Panc1 (cell line): ENCODE measurements around the gene ZBED6. TPM values are rescaled to one million over a fixed set of nuclear protein-coding genes. Genes with fewer than 3 reads are reported as not detected.
A peak's percentile ranks its signal among the peaks of the same experiment; 100 is the strongest.

Experiments used
- ATAC-seq: fragments of 200-7000 bp; cut with Tn5 transposase; 2 replicates; pipeline ENCODE4 v1.9.1; 2020; ENCODE audit warnings: mild to moderate bottlenecking, moderate library complexity
- BruUV-seq: library from RNA; stranded (reverse); fragments of 400-500 nt; replicated peaks from 2 replicates; lab custom pipeline; 2021; lab: Mats Ljungman, UMichigan
- CTCF ChIA-PET: fragments of 300-600 bp; sonication (Branson Sonifier 250); formaldehyde crosslinking; loops from one replicate; lab custom pipeline; 2022; ENCODE audit warnings: antibody characterized with exemption; lab: Charles Lee
- POLR2A ChIA-PET: fragments of 300-600 bp; sonication (Branson Sonifier 250); formaldehyde crosslinking; loops from one replicate; lab custom pipeline; 2022; ENCODE audit warnings: antibody characterized with exemption; lab: Charles Lee
- DNase-seq: peaks from one replicate; pipeline ENCODE4 v3.0.0-alpha.2; 2010; ENCODE audit warnings: low read depth, low spot score
- H3K27ac ChIP-seq: 2 replicates; pipeline ENCODE4 v1.5.1; 2011; ENCODE audit warnings: mild to moderate bottlenecking, low read length, inconsistent platforms
- H3K27me3 ChIP-seq: fragments of 200-500 bp; sonication (Bioruptor generic); 2 replicates; pipeline ENCODE4 v1.6.0; 2014; ENCODE audit warnings: low read length, inconsistent platforms; ENCODE audit not compliant: control insufficient read depth, insufficient read depth
- H3K36me3 ChIP-seq: fragments of 200-500 bp; sonication (Bioruptor generic); 2 replicates; pipeline ENCODE4 v1.5.1; 2014; ENCODE audit warnings: inconsistent platforms, mild to moderate bottlenecking, low read length, moderate library complexity; ENCODE audit not compliant: control insufficient read depth, insufficient read depth
- H3K4me1 ChIP-seq: 2 replicates; pipeline ENCODE4 v1.5.1; 2011; ENCODE audit warnings: inconsistent platforms, mild to moderate bottlenecking, low read length, moderate library complexity; ENCODE audit not compliant: control insufficient read depth, insufficient read depth
- H3K4me3 ChIP-seq, 2 experiments: 2 replicates each; pipeline ENCODE4 v1.5.1; 2011 to 2012; ENCODE audit warnings: low read depth in 2 of 2, low read length in 2 of 2, mild to moderate bottlenecking in 2 of 2, inconsistent platforms in 1 of 2, moderate library complexity in 1 of 2
- H3K9me3 ChIP-seq: fragments of 200-500 bp; sonication (Bioruptor generic); 2 replicates; pipeline ENCODE4 v1.5.1; 2014; ENCODE audit warnings: low read depth, mild to moderate bottlenecking, inconsistent platforms, low read length, moderate library complexity; ENCODE audit not compliant: control insufficient read depth, insufficient read depth
- POLR2AphosphoS5 ChIP-seq: IDR thresholded peaks from 2 replicates; pipeline ENCODE4 v1.6.1; 2012; ENCODE audit warnings: mild to moderate bottlenecking, low read depth, low read length, moderate library complexity
- SIN3A ChIP-seq: IDR thresholded peaks from 2 replicates; pipeline ENCODE4 v1.6.1; 2012; ENCODE audit warnings: low read depth, mild to moderate bottlenecking, low read length, moderate library complexity, borderline replicate concordance; ENCODE audit not compliant: insufficient read depth
- TCF7L2 ChIP-seq: IDR thresholded peaks from 2 replicates; pipeline ENCODE4 v1.6.1; 2011; ENCODE audit warnings: mild to moderate bottlenecking, low read depth, low read length, inconsistent platforms
- in situ Hi-C: cut with HindIII; loops from 2 replicates; pipeline ENCODE4 v1.10.0; 2016; ENCODE audit warnings: low sequenced_read_pairs, low pct_unique_long_range_greater_than_20kb
- intact Hi-C: fragments of 100-400 bp; cut with micrococcal nuclease; formaldehyde crosslinking; loops from one replicate; pipeline ENCODE4 v1.10.0; 2022; ENCODE audit not compliant: unreplicated experiment
- total RNA-seq: library from RNA; stranded (reverse); gene quantifications from one replicate; pipeline ENCODE4 v1.2.1, GENCODE V29; 2021; ENCODE audit not compliant: unreplicated experiment
- TF ChIP-seq, protein P1 (sequence below): fragments of 450-650 bp; IDR thresholded peaks from 2 replicates; pipeline ENCODE4 v1.5.1; 2017; ENCODE audit warnings: mild to moderate bottlenecking
- TF ChIP-seq, protein P2 (sequence below), 2 experiments: IDR thresholded peaks; 2 replicates each; pipeline ENCODE4 v1.6.1; 2011 to 2012; ENCODE audit warnings: low read depth in 2 of 2, control low read depth in 1 of 2, low read length in 1 of 2, mild to moderate bottlenecking in 1 of 2, moderate library complexity in 1 of 2; ENCODE audit not compliant: insufficient read depth in 1 of 2

ZBED6 gene
- total RNA-seq, 1 experiment from 2014 or later, result 39.8 TPM

DNA sequence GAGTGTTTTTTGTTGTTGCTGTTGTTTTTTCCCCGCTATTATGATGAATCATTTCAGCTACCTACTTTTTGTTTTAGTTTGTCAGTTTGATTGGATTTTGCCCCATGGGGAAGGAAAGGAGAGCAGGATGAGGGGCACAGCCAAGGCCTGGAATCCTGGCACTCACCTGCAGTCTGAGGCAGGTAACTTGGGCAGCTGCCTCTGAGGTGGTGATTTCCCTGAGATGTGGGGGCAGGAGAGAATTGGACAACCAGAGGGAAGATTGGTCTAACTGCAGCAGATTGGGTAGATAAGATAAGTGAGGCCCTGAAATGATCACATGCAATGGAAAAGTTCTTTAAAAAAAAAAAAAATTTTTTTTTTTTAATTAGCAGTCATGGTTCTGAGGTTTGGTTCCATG, 31.9 kb upstream of the ZBED6 start:
- no peak overlapping the region for H3K27ac ChIP-seq
- in situ Hi-C loops, result no loop called here
- CTCF ChIA-PET, result no interaction called here
- no peak for DNase-seq
- no peaks in the 10 kb centered on the region for H3K27me3 ChIP-seq
- H3K4me1 ChIP-seq, result no peaks in the 10 kb centered on the region
- no TSS peak for BruUV-seq
- H3K9me3 ChIP-seq, result no peaks in the 10 kb centered on the region
- POLR2A ChIA-PET, result no interaction called here
- intact Hi-C loops, result no loop called here
- H3K4me3 ChIP-seq, result no peak overlapping the region
- ATAC-seq, result no peak
- H3K36me3 ChIP-seq, result no peaks in the 10 kb centered on the region
- TF ChIP-seq, protein P1, sequence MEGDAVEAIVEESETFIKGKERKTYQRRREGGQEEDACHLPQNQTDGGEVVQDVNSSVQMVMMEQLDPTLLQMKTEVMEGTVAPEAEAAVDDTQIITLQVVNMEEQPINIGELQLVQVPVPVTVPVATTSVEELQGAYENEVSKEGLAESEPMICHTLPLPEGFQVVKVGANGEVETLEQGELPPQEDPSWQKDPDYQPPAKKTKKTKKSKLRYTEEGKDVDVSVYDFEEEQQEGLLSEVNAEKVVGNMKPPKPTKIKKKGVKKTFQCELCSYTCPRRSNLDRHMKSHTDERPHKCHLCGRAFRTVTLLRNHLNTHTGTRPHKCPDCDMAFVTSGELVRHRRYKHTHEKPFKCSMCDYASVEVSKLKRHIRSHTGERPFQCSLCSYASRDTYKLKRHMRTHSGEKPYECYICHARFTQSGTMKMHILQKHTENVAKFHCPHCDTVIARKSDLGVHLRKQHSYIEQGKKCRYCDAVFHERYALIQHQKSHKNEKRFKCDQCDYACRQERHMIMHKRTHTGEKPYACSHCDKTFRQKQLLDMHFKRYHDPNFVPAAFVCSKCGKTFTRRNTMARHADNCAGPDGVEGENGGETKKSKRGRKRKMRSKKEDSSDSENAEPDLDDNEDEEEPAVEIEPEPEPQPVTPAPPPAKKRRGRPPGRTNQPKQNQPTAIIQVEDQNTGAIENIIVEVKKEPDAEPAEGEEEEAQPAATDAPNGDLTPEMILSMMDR, result no peak
- TF ChIP-seq POLR2AphosphoS5 (no peak), TCF7L2 (no peak), SIN3A (no peak)
- TF ChIP-seq, protein P2, sequence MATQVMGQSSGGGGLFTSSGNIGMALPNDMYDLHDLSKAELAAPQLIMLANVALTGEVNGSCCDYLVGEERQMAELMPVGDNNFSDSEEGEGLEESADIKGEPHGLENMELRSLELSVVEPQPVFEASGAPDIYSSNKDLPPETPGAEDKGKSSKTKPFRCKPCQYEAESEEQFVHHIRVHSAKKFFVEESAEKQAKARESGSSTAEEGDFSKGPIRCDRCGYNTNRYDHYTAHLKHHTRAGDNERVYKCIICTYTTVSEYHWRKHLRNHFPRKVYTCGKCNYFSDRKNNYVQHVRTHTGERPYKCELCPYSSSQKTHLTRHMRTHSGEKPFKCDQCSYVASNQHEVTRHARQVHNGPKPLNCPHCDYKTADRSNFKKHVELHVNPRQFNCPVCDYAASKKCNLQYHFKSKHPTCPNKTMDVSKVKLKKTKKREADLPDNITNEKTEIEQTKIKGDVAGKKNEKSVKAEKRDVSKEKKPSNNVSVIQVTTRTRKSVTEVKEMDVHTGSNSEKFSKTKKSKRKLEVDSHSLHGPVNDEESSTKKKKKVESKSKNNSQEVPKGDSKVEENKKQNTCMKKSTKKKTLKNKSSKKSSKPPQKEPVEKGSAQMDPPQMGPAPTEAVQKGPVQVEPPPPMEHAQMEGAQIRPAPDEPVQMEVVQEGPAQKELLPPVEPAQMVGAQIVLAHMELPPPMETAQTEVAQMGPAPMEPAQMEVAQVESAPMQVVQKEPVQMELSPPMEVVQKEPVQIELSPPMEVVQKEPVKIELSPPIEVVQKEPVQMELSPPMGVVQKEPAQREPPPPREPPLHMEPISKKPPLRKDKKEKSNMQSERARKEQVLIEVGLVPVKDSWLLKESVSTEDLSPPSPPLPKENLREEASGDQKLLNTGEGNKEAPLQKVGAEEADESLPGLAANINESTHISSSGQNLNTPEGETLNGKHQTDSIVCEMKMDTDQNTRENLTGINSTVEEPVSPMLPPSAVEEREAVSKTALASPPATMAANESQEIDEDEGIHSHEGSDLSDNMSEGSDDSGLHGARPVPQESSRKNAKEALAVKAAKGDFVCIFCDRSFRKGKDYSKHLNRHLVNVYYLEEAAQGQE (IDR thresholded peaks at IDR 0.05; ENCODE audit: insufficient read depth in 1 of 2, low read depth in 2 of 2, low read length in 1 of 2), result no peak

- in situ Hi-C loops (no loop called here), intact Hi-C loops (no loop called here)
- no peaks in the 10 kb centered on the region for H3K4me1 ChIP-seq
- H3K27ac ChIP-seq, result no peak overlapping the region
- no peaks in the 10 kb centered on the region for H3K9me3 ChIP-seq
- no peaks in the 10 kb centered on the region for H3K27me3 ChIP-seq
- no peaks in the 10 kb centered on the region for H3K36me3 ChIP-seq
- H3K4me3 ChIP-seq, result no peak overlapping the region
- BruUV-seq, result no TSS peak
- TF ChIP-seq POLR2AphosphoS5 (no peak), TCF7L2 (no peak), SIN3A (no peak)
- TF ChIP-seq, protein P2 (IDR thresholded peaks at IDR 0.05; ENCODE audit: insufficient read depth in 1 of 2, low read depth in 2 of 2, low read length in 1 of 2), result no peak
- TF ChIP-seq, protein P1, result no peak
- DNase-seq, result no peak
- CTCF ChIA-PET, result no interaction called here
- POLR2A ChIA-PET, result interaction anchor here (0.6 kb wide), 1 partner anchor 163 kb away, joined by 6 read pairs; no protein-coding TSS in a partner anchor
- peak; percentile 53; the same call in 1 of the 2 replicates for ATAC-seq
Measured at GRCh38 chr1:203764105-203765028, 31.1 kb upstream of the ZBED6 start.
